Sigmoid colon (tissue), 7 donors: Measurements from ENCODE around the gene PTPRO. TPM values are rescaled to one million over a fixed set of nuclear protein-coding genes. Genes with fewer than 3 reads are reported as not detected.

Experiments
- DNase-seq: peaks from one replicate; pipeline ENCODE4 v3.0.0-alpha.2; 2019
- H3K27ac ChIP-seq, 4 donors: fragments of 200-600 bp; sonication (generic); one replicate each; pipeline ENCODE4 v1.5.1; 2016 to 2019; ENCODE audit warnings: mild to moderate bottlenecking in 1 of 4
- H3K27me3 ChIP-seq, 3 donors: fragments of 200-600 bp; sonication (generic); one replicate each; pipeline ENCODE4 v1.5.1; 2019; ENCODE audit warnings: mild to moderate bottlenecking in 1 of 3
- H3K36me3 ChIP-seq, 4 donors: fragments of 200-600 bp; sonication (generic); one replicate each; pipeline ENCODE4 v1.5.1; 2016 to 2019
- H3K4me1 ChIP-seq, 4 donors: fragments of 200-600 bp; sonication (generic); one replicate each; pipeline ENCODE4 v1.5.1; 2017 to 2019
- H3K4me3 ChIP-seq, 4 donors: fragments of 200-600 bp; sonication (generic); one replicate each; pipeline ENCODE4 v1.5.1; 2017 to 2019; ENCODE audit warnings: mild to moderate bottlenecking in 2 of 4, moderate library complexity in 1 of 4
- H3K9me3 ChIP-seq, 4 donors: fragments of 200-600 bp in 3 of 4; sonication (generic) in 3 of 4; one replicate each; pipeline versions ENCODE4 v1.5.1 to v1.6.1; 2013 to 2019
- CTCF ChIP-seq, 4 experiments: fragments of 450-650 bp in 3 of 4; fragments of 200-600 bp in 1 of 4; IDR thresholded peaks; one replicate each; pipeline ENCODE4 v1.5.1; 2016 to 2019; ENCODE audit warnings: antibody characterized with exemption in 4 of 4, mild to moderate bottlenecking in 3 of 4, moderate library complexity in 2 of 4
- EP300 ChIP-seq, 4 donors: sonication (generic); formaldehyde crosslinking; IDR thresholded peaks; one replicate each; pipeline ENCODE4 v1.6.1; 2017; ENCODE audit warnings: antibody characterized with exemption in 4 of 4
- POLR2A ChIP-seq, 2 donors: fragments of 450-650 bp; IDR thresholded peaks; one replicate each; pipeline ENCODE4 v1.6.1; 2016; ENCODE audit warnings: antibody characterized with exemption in 2 of 2, mild to moderate bottlenecking in 2 of 2, moderate library complexity in 2 of 2
- POLR2AphosphoS5 ChIP-seq, 4 donors: sonication (generic); formaldehyde crosslinking; IDR thresholded peaks; one replicate each; pipeline ENCODE4 v1.6.1; 2017; ENCODE audit warnings: antibody characterized with exemption in 4 of 4
- WGBS, 2 donors: extraction: QIAGEN DNeasy Blood & Tissue Kit; methylation state at CpG; one replicate each; pipeline ENCODE4 v1.1.7; 2013; 5-methylcytosine and 5-hydroxymethylcytosine counted together
- intact Hi-C: fragments of 100-400 bp; cut with DNase I; formaldehyde crosslinking; loops from one replicate; pipeline ENCODE4 v1.15.1; 2023
- polyA plus RNA-seq, 3 donors: library from polyadenylated mRNA; stranded (reverse); fragments of 200-250 nt; gene quantifications; one replicate each; pipeline ENCODE4 v1.2.3, GENCODE V29; 2013
- total RNA-seq, 4 donors: library from RNA; depleted of rRNA; stranded (reverse); fragments of >200 nt; gene quantifications; one replicate each; pipeline ENCODE4 v1.1.0, GENCODE V29; 2016
- donor health status: healthy with polysubstance abuse.
- donor health status: Bipolar disorder and iron deficiency.
- donor health status: healthy.

The PTPRO gene
- total and polyA plus RNA-seq, 7 donors = 0.99 to 8.5 (median 1.9) TPM

DNA sequence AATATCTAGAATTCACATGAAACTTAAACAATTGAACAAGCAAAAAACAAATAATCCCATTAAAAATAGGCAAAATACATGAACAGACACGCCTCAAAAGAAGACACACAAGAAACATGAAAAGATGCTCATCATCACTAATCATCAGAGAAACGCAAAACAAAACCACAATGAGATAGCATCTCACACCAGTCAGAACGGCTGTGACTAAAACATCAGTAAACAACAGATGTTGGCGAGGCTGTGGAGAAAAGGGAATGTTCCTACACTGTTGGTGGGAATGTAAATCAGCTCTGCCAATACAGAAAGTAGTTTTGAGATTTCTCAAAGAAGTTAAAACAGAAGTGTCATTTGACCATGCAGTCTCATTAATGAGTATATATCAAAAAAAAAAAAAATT, 121.3 kb downstream of the PTPRO start:
- TF ChIP-seq POLR2A (IDR thresholded peaks at IDR 0.05) = no peak
- no peak for TF ChIP-seq CTCF (IDR thresholded peaks at IDR 0.05)
- no peak for TF ChIP-seq POLR2AphosphoS5 (IDR thresholded peaks at IDR 0.05)
- Histone ChIP-seq H3K27ac (no peak overlapping the region), H3K36me3 (no peaks in the 10 kb centered on the region), H3K27me3 (no peaks in the 10 kb centered on the region), H3K4me3 (no peak overlapping the region), H3K4me1 (no peaks in the 10 kb centered on the region), H3K9me3 (peaks cover 0 to 5% (median 0%) of the 10 kb centered on the region in 4 donors)
- WGBS, 2 donors = 70 to 83% methylated on average over 4 of the region's 4 CpGs
- intact Hi-C loops = no loop called here
- DNase-seq = no peak

DNA sequence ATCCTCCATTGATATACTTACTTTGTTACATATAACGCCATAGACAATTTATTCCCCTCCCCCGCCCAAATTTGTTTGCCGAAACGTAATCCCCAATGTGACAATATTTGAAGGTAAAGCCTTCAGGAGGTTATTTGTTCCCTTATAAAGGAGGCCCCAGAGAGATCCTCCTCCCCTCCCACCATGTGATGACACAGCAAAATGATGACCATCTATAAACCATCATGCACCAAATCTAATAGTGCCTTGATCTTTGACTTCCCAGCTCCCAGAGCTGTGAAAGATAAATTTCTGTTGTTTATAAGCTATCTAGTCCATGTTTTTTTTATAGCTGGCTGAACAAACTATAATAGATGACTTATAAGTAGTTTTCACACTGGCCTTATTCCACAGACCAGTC, 122.2 kb downstream of the PTPRO start:
- no peaks in the 10 kb centered on the region for H3K36me3 ChIP-seq
- 93 to 94% methylated on average over 4 of the region's 4 CpGs for WGBS, 2 donors
- no peaks in the 10 kb centered on the region for H3K27me3 ChIP-seq
- H3K9me3 ChIP-seq = no peaks in the 10 kb centered on the region
- intact Hi-C loops = no loop called here
- H3K4me1 ChIP-seq = no peaks in the 10 kb centered on the region
- TF ChIP-seq POLR2A (IDR thresholded peaks at IDR 0.05) (no peak), CTCF (IDR thresholded peaks at IDR 0.05) (no peak), POLR2AphosphoS5 (IDR thresholded peaks at IDR 0.05) (no peak), EP300 (IDR thresholded peaks at IDR 0.05) (no peak)
- DNase-seq = no peak
- no peak overlapping the region for H3K27ac ChIP-seq
- no peak overlapping the region for H3K4me3 ChIP-seq

DNA sequence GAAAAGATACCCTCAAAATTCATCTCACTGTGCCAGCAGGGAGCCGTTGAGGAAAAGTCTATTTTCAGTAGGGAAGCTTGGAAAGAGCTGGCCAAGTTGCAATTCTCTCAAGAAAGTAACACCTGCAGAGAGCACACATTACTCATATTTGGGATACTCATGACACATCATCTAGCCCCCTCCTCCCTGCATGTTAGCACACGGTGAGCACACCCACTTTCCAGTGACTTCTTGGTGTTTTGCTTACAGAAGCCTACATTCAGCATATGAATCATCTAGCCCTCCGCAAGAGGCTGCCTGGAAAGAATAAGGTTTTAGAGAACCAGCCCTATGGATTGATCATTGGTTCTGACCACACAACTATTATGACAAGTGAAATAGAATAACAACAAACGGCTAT, 124.5 kb downstream of the PTPRO start:
- no peak for DNase-seq
- Histone ChIP-seq H3K36me3 (no peaks in the 10 kb centered on the region), H3K4me3 (no peak overlapping the region), H3K27me3 (no peaks in the 10 kb centered on the region), H3K9me3 (no peaks in the 10 kb centered on the region), H3K27ac (no peak overlapping the region), H3K4me1 (no peaks in the 10 kb centered on the region)
- intact Hi-C loops = no loop called here
- WGBS, 2 donors = 84 to 86% methylated on average over 4 of the region's 4 CpGs
- TF ChIP-seq POLR2A (IDR thresholded peaks at IDR 0.05) (no peak), CTCF (IDR thresholded peaks at IDR 0.05) (no peak), EP300 (IDR thresholded peaks at IDR 0.05) (no peak), POLR2AphosphoS5 (IDR thresholded peaks at IDR 0.05) (no peak)

GRCh38 chr12:15453613-15454012, 131.3 kb downstream of the PTPRO start:
- Histone ChIP-seq H3K36me3 (no peaks in the 10 kb centered on the region), H3K27me3 (no peaks in the 10 kb centered on the region), H3K4me1 (no peaks in the 10 kb centered on the region), H3K9me3 (peaks cover 0 to 7% (median 0%) of the 10 kb centered on the region in 4 donors), H3K27ac (no peak overlapping the region), H3K4me3 (no peak overlapping the region)
- DNase-seq = no peak
- 24 to 40% methylated on average over 1 of the region's 1 CpG for WGBS, 2 donors
- TF ChIP-seq POLR2AphosphoS5 (IDR thresholded peaks at IDR 0.05) (no peak), CTCF (IDR thresholded peaks at IDR 0.05) (no peak), POLR2A (IDR thresholded peaks at IDR 0.05) (no peak), EP300 (IDR thresholded peaks at IDR 0.05) (no peak)
- intact Hi-C loops = no loop called here

DNA sequence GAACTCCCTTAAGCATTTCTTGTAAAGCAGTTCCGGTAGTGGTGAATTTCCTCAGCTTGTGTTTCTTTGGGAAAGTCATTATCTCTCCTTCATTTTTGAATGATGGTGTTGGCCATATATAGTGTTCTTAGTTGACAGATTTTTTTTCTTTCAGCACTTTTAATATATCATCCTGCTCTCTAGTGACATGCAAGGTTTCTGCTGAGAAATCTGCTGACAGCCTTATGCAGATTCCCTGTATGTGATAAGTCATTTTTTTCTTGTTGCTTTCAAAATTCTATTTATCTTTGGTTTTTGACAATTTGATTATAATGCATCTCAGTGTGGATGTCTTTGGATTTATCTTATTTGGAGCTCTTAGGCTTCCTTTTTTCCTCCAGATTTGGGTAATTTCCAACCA, 135.7 kb downstream of the PTPRO start:
- no peak overlapping the region for H3K27ac ChIP-seq
- intact Hi-C loops = no loop called here
- H3K27me3 ChIP-seq = no peaks in the 10 kb centered on the region
- no peaks in the 10 kb centered on the region for H3K4me1 ChIP-seq
- peaks cover 0 to 15% (median 0%) of the 10 kb centered on the region in 4 donors for H3K9me3 ChIP-seq
- H3K36me3 ChIP-seq = no peaks in the 10 kb centered on the region
- no peak for TF ChIP-seq POLR2AphosphoS5 (IDR thresholded peaks at IDR 0.05)
- TF ChIP-seq EP300 (IDR thresholded peaks at IDR 0.05) = no peak
- no peak for TF ChIP-seq CTCF (IDR thresholded peaks at IDR 0.05)
- no peak for TF ChIP-seq POLR2A (IDR thresholded peaks at IDR 0.05)
- 94 to 98% methylated on average over 1 of the region's 1 CpG for WGBS, 2 donors
- no peak for DNase-seq
- H3K4me3 ChIP-seq = no peak overlapping the region
